GM19455 (cell line): Measurements from ENCODE around the gene DNM2.
"Not testable (repeated sequence)": the region's sequence is repeated elsewhere in the genome, so short reads cannot be mapped to it uniquely, and the experiment has no call there.

Source experiments
- ATAC-seq: cut with Tn5 transposase; IDR thresholded peaks from one replicate; pipeline ENCODE4 v1.9.1; 2021; ENCODE audit not compliant: unreplicated experiment

The DNM2 gene

GRCh38 chr19:10717356-10718204 is at the start of gene DNM2:
Gene DNM2, plus strand, starts transcription at chr19:10718079. Its CDS starts 164 bp downstream, at chr19:10718243.
- peak; percentile 86 for ATAC-seq

GRCh38 chr19:10669246-10669645 is 48.6 kb upstream of the DNM2 start:
- no peak for ATAC-seq

- ATAC-seq: no peak
These were observed 47.7 kb upstream of the DNM2 start for GRCh38 chr19:10670182-10670581.

GRCh38 chr19:10670876-10671804 is 46.7 kb upstream of the DNM2 start:
- ATAC-seq: no peak

- ATAC-seq: not testable (repeated sequence)
These were observed 46.0 kb upstream of the DNM2 start for GRCh38 chr19:10671922-10672321.

GRCh38 chr19:10675214-10675613 is 42.7 kb upstream of the DNM2 start:
- ATAC-seq: not testable (repeated sequence)

- ATAC-seq: no peak
These were observed 40.1 kb upstream of the DNM2 start for GRCh38 chr19:10677751-10678150.

- no peak for ATAC-seq
These were observed 39.1 kb upstream of the DNM2 start for GRCh38 chr19:10678813-10679212.

GRCh38 chr19:10679743-10680142 is 38.1 kb upstream of the DNM2 start:
- no peak for ATAC-seq

- no peak for ATAC-seq
These were observed 37.2 kb upstream of the DNM2 start for GRCh38 chr19:10680545-10681135.

- no peak for ATAC-seq
These were observed 36.2 kb upstream of the DNM2 start for GRCh38 chr19:10681658-10682057.

GRCh38 chr19:10682397-10683063 is 35.3 kb upstream of the DNM2 start:
- ATAC-seq: no peak

- no peak for ATAC-seq
These were observed 34.8 kb upstream of the DNM2 start for GRCh38 chr19:10683064-10683426.

- ATAC-seq: no peak
These were observed 34.3 kb upstream of the DNM2 start for GRCh38 chr19:10683582-10683981.

- ATAC-seq: no peak
These were observed 32.7 kb upstream of the DNM2 start for GRCh38 chr19:10685210-10685609.

- ATAC-seq: no peak
These were observed 31.7 kb upstream of the DNM2 start for GRCh38 chr19:10686193-10686592.

GRCh38 chr19:10686661-10687517 is 31.0 kb upstream of the DNM2 start:
- no peak for ATAC-seq

GRCh38 chr19:10687518-10688288 is 30.2 kb upstream of the DNM2 start:
- ATAC-seq: no peak

GRCh38 chr19:10688545-10689280 is 29.2 kb upstream of the DNM2 start:
- no peak for ATAC-seq
